OCI-LY3 (cell line): ENCODE data around the gene IRX4.

Experiments used
- H2AFZ ChIP-seq: fragments of 200-600, 300-600 bp; shearing (Covaris generic); 2 replicates; pipeline ENCODE4 v1.6.0; 2014; ENCODE audit warnings: antibody characterized with exemption, low read depth, low read length
- H3K27ac ChIP-seq: fragments of 200-600, 300-600 bp; sonication (generic); 2 replicates; pipeline ENCODE4 v1.5.1; 2014; ENCODE audit warnings: mild to moderate bottlenecking, low read length, moderate library complexity, mixed read lengths
- H3K27me3 ChIP-seq: fragments of 200-600, 300-600 bp; sonication (generic); 2 replicates; pipeline ENCODE4 v1.6.1; 2014; ENCODE audit warnings: low read depth, low read length, mixed read lengths
- H3K36me3 ChIP-seq: fragments of 200-600, 300-600 bp; sonication (generic); replicated peaks from 2 replicates; pipeline ENCODE3; 2014; ENCODE audit warnings: low read depth, low read length, mixed read lengths
- H3K4me1 ChIP-seq: fragments of 300-600, 200-600 bp; sonication (generic); 2 replicates; pipeline ENCODE4 v1.6.1; 2014; ENCODE audit warnings: low read length, mixed read lengths
- H3K4me2 ChIP-seq: fragments of 200-600, 300-600 bp; sonication (generic); 2 replicates; pipeline ENCODE4 v1.6.1; 2014; ENCODE audit warnings: low read length, mixed read lengths
- H3K4me3 ChIP-seq: fragments of 300-600, 200-600 bp; sonication (generic); 2 replicates; pipeline ENCODE4 v1.5.1; 2014; ENCODE audit warnings: antibody characterized with exemption, mild to moderate bottlenecking, low read length, moderate library complexity
- H3K79me2 ChIP-seq: fragments of 300-600, 200-600 bp; shearing (Covaris generic); 2 replicates; pipeline ENCODE4 v1.6.1; 2014; ENCODE audit warnings: mild to moderate bottlenecking, low read length, mixed read lengths
- H3K9ac ChIP-seq: fragments of 300-600, 200-600 bp; shearing (Covaris generic); 2 replicates; pipeline ENCODE4 v1.6.0; 2014; ENCODE audit warnings: mild to moderate bottlenecking, low read length, moderate library complexity
- H3K9me3 ChIP-seq: fragments of 200-600, 300-600 bp; shearing (Covaris generic); 2 replicates; pipeline ENCODE4 v1.6.1; 2014; ENCODE audit warnings: low read length, mixed read lengths; ENCODE audit not compliant: insufficient read depth
- H4K20me1 ChIP-seq: fragments of 200-600, 300-600 bp; sonication (generic); 2 replicates; pipeline ENCODE4 v1.6.1; 2016; ENCODE audit warnings: low read length, mixed read lengths; ENCODE audit not compliant: insufficient read depth
- CTCF ChIP-seq: fragments of 200-600, 300-600 bp; sonication (generic); IDR thresholded peaks from 2 replicates; pipeline ENCODE4 v1.5.1; 2014; ENCODE audit warnings: antibody characterized with exemption, low read length, low read depth
- EZH2phosphoT487 ChIP-seq: fragments of 200-600 bp; shearing (Covaris generic); IDR thresholded peaks from 2 replicates; pipeline ENCODE4 v1.6.1; 2018; ENCODE audit warnings: antibody characterized with exemption, mixed run types, low read depth

IRX4 gene

DNA sequence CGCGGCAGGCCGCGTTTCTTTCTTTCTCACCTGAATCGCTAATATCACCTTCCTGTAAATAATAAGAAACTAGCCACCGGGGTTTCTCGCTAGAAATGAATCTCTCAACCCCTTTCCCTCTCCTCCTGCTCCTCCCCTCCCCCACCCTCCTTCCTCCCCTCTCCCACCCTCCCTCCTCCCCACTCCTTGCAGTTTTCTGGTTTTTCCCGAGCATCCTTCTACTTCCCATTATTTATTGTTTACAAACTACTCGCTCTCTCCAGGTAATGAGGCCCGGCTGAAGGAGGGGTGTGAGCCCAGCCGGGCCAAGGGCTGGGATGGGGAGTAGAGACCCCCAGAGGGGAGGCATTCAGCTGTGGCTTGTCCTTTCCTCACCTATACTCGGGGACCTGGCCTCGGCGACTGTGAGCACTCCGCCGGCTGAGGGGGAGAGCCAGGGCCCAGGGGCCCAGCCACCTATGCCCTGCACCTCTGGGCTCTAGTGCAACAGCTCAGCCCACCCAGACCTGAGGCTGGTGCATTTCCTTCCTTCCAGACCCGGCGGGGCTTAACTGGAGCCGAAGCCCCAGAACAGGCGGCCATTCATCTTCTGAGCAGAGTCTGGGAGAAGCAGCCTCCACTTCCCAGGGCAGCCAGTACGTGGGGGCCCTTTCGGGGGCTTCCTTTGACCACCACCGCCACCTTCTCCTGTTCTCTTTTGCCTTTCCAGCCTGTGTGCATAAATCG is 2.1 kb upstream of the IRX4 start:
- Histone ChIP-seq H3K9me3 (no peaks in the 10 kb centered on the region), H3K36me3 (no peaks in the 10 kb centered on the region), H2AFZ (no peak overlapping the region), H3K9ac (no peak overlapping the region), H3K4me2 (no peak overlapping the region), H3K4me1 (no peaks in the 10 kb centered on the region), H3K79me2 (no peaks in the 10 kb centered on the region), H3K4me3 (no peak overlapping the region), H4K20me1 (no peaks in the 10 kb centered on the region), H3K27ac (no peak overlapping the region), H3K27me3 (no peaks in the 10 kb centered on the region)
- no peak for TF ChIP-seq CTCF
- no peak for TF ChIP-seq EZH2phosphoT487

GRCh38 chr5:1883925-1884677 is 1.4 kb upstream of the IRX4 start:
- no peak overlapping the region for H3K27ac ChIP-seq
- no peaks in the 10 kb centered on the region for H3K9me3 ChIP-seq
- no peaks in the 10 kb centered on the region for H3K36me3 ChIP-seq
- no peak overlapping the region for H3K9ac ChIP-seq
- no peak overlapping the region for H3K4me2 ChIP-seq
- no peak overlapping the region for H2AFZ ChIP-seq
- no peak overlapping the region for H3K4me3 ChIP-seq
- no peaks in the 10 kb centered on the region for H3K27me3 ChIP-seq
- no peak for TF ChIP-seq EZH2phosphoT487
- no peak for TF ChIP-seq CTCF
- no peaks in the 10 kb centered on the region for H4K20me1 ChIP-seq
- H3K79me2 ChIP-seq, result no peaks in the 10 kb centered on the region
- H3K4me1 ChIP-seq, result no peaks in the 10 kb centered on the region

- Histone ChIP-seq H3K9ac (no peak overlapping the region), H3K4me2 (no peak overlapping the region), H3K9me3 (no peaks in the 10 kb centered on the region), H4K20me1 (no peaks in the 10 kb centered on the region), H3K4me1 (no peaks in the 10 kb centered on the region), H3K79me2 (no peaks in the 10 kb centered on the region), H3K27ac (no peak overlapping the region), H3K4me3 (no peak overlapping the region), H2AFZ (no peak overlapping the region), H3K36me3 (no peaks in the 10 kb centered on the region), H3K27me3 (no peaks in the 10 kb centered on the region)
- TF ChIP-seq EZH2phosphoT487 (no peak), CTCF (no peak)
Observed at GRCh38 chr5:1883120-1883924, 597 bp upstream of the IRX4 start.

GRCh38 chr5:1881731-1882336 is 891 bp downstream of the IRX4 start:
- Histone ChIP-seq H3K27ac (no peak overlapping the region), H3K36me3 (no peaks in the 10 kb centered on the region), H3K4me2 (no peak overlapping the region), H3K27me3 (no peaks in the 10 kb centered on the region), H3K4me3 (no peak overlapping the region), H2AFZ (no peak overlapping the region), H3K79me2 (no peaks in the 10 kb centered on the region), H3K9me3 (no peaks in the 10 kb centered on the region), H3K9ac (no peak overlapping the region), H4K20me1 (no peaks in the 10 kb centered on the region), H3K4me1 (no peaks in the 10 kb centered on the region)
- TF ChIP-seq EZH2phosphoT487 (no peak), CTCF (no peak)
